T-helper 1 cell treated with Interleukin-12 subunit alpha and Interleukin-12 subunit beta and Interleukin-4 antibody, amounts not matched to agents 30 ng/mL and 1 ng/mL, for 36 hours (primary cell): Measurements from ENCODE around the gene TMEM18. TPM values are rescaled to one million over a fixed set of nuclear protein-coding genes. Genes with fewer than 3 reads are reported as not detected.

ENCODE experiments used
- intact Hi-C: fragments of 100-400 bp; cut with micrococcal nuclease; formaldehyde crosslinking; loops from one replicate; pipeline ENCODE4 v1.15.1; 2024
- total RNA-seq: library from RNA; stranded (reverse); gene quantifications from 2 replicates; pipeline ENCODE4 v1.2.3, GENCODE V29; 2022

The TMEM18 gene
- total RNA-seq, 1 donor from 2014 or later: 27.6 TPM

DNA sequence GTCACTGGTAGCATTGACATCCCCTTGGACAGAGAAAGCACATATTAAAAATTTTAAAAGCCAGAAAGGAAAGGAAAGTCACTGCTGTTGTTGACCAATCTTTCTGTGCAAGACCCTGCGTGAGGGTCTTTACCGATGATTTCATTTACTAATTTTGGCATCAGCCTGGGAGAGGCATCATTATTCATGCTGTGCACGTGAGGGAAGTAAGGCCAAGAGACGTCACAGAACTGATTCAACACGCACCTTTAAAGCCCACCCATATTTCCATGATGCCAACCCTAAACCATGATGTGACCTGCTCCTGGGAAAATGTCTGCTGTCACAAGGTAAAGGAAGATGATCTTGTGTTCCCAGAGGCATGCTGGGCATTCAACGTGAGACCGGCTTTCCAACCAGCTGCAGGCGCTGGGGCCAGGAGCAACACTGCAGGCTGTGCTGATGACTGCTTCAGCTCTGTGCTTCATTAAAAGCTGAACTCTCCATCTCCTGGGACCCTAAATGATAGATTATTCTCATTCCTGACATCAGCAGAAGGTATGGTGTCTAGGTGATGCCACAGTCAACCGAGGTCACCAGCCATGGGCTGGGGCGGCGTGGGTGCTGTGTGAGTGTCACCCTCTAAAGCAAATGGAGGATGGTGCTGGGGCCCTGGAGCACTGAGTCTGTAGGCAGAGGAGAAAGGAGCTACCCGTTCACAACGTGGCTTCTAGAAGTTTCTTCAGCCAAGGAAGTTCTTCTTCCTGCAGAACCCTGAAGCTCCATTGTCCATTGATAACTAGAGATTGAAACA, 53.9 kb downstream of the TMEM18 start:
- intact Hi-C loops: no loop called here

DNA sequence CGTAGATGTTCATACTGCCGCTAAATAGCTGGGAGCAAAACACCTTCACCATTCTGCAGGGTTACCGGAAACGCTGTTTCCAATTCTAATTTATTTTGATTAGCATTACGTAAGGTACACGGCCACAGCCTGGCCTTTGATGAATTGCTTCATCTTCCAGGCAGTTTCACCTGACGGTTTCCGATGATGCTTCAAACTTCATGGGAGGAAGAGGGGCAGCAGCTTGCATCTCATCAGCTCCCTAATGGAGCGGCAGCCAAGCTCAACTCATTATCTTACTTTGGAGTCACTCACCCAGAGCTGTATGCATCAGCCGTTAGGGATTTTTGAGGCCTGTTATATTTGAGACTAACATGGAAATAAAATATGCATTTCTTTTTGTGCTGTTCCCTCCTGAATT, 54.8 kb downstream of the TMEM18 start:
- intact Hi-C loops: no loop called here

DNA sequence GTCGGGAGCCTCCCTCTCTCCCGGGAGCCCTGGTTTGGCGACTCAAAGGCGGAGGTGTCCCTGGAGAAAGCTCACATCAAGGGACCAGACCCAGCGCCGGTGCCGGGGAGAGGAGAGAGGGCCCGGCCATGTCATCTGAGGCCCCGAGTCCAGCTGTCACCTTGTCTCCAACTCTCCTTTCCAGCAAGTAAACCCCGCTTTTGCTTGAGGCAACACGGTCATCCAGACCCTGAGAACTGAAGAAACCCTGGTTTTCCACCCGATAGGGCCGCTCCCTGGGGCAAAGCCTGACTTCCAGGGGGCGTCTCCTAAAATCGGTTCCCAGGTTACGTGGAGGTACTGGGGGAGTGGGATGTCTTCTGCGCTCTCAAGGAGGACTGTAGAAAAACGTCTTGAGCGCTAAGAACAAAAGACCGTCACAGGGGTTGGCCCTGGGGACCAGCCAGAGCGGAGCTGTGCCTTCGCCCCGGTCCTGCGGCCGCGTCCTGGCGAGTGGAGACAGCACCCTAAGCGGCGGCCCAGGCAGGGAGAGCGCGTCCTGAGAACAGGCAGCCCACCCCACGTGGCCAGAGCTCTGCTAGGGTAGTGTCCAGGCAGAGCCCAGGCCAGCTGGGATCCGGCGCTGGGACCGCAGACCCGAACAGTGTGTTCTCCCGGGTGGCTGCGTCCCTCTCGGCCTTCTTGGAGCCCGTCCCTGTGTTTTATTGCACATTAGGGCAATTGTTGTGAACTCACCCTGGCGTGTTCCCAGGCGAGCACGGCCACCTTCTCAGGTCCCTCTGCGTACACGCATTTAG, 55.7 kb downstream of the TMEM18 start:
- intact Hi-C loops: no loop called here

DNA sequence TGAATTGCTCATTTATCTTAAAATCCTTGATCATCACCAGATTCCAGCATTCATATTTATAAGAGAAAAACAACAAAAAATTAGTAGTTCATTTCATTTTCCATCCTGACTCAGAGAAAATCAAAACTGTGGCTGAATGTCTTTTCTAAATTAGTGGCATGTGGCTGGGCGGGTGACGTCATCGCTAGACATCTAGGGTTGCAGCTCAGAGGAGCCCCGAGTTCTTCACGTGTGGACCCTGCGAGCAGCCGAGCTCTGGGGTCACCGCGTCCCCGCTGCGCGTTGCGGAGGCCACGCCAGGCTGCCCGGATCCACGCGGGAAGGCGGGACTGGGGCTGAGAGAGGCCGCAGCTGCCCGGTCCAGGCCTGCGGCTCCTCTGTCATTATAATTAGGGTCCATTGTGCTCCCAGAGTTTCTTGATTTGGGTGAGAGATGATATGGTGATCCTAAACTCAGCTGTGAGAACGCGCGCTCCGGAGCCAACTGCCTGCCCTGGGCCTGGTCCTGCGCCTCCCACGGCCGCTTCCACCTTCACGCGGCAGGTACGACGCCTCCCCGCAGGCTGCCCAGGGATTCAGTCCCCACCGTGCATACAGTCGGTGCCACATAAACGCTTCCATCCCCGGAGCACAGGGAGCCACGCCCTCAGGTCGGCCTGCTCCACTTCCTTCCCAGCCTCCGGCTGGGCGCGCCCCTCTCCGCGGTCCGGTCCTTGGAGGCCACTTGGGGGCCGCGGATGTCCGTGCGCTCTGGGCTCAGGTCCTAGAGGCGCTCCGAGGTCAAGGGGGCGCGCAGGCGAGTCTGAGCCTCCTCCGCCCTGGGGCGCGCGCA, 56.5 kb downstream of the TMEM18 start:
- intact Hi-C loops: no loop called here

DNA sequence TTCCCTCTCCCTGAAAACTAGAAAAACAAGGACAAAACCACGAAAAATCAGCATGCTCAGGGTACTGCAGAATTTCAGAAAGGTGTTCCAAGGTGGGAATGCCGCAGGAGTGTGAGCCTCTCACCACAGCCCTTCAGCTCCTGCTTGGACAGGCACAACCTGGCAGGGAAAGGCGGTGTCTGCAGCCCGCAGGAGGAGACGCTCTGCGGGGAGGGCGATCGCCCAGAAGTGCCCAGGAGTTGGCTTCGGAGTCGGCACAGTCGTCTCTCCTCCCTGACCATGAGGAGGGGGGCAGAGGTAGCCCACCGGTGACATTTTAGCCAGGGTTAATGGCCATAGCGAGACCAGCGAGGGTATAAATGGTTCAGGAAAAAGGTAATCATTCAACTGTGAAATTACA, 57.2 kb downstream of the TMEM18 start:
- intact Hi-C loops: no loop called here

DNA sequence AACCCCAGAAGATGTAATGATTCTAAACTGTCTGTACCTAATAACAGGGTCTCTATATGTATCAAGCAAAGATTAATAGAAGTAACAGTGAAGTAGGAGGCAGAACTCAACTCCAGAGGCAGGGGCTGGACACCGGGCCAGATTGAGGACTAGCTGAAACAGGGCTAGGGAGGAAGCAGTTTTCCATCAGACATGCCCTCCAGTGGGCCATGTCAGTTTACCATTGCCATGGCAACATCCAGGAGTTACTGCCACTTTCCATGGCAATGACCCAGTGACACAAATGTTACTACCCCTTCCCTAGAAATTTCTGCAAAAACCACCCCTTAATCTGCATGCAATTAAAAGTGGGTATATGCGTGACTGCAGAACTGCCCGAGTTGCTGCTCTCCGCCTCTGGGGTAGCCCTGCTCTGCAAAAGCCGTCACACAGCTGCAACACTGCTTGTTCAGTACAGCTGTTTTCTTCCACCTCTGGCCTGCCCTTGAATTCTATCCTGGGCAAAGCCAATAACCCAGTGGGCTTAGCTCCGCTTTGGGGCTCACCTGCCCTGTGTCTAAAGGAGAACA, 58.7 kb downstream of the TMEM18 start:
- intact Hi-C loops: no loop called here

DNA sequence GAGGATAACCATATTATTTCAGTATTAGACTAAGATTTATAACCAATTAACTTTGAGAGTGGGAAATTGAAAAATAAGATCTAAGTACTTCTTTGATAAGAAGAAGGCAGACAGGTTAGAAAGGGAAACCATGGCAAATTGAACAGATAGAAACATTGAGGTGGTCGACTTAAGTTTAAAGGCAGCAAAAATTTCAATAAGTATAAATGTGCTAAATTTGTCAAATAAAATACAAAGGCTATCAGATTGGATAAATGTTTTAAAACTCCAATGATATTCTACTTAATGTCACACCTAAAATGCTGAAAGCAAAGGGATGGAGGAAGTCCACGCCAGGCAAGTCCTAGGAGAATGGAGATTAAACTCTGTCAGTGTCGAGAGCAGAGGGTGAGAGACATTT, 59.2 kb downstream of the TMEM18 start:
- intact Hi-C loops: no loop called here
